Effector memory CD8-positive, alpha-beta T cell (primary cell): ENCODE measurements around the gene KRT6A.

Source experiments
- ATAC-seq: fragments of 150-1000 bp; cut with Tn5 transposase; replicated peaks from 2 replicates; pipeline ENCODE4 v1.10.0; 2021; ENCODE audit warnings: mild to moderate bottlenecking, moderate library complexity
- DNase-seq, 3 experiments: peaks; one replicate each; pipeline ENCODE4 v3.0.0; 2021
- H3K27ac Mint-ChIP-seq, 2 donors: one replicate each; pipeline ENCODE4 v1.8.0; 2022; ENCODE audit warnings: mild to moderate bottlenecking in 2 of 2, mixed read lengths in 2 of 2, moderate library complexity in 2 of 2
- H3K27me3 Mint-ChIP-seq, 2 donors: one replicate each; pipeline ENCODE4 v1.8.0; 2022; ENCODE audit warnings: mixed read lengths in 2 of 2
- H3K36me3 Mint-ChIP-seq: one replicate; pipeline ENCODE4 v1.8.0; 2022; ENCODE audit warnings: mild to moderate bottlenecking, moderate library complexity, mixed read lengths; ENCODE audit not compliant: insufficient read depth
- H3K4me1 Mint-ChIP-seq, 2 donors: one replicate each; pipeline ENCODE4 v1.8.0; 2022; ENCODE audit warnings: low read depth in 2 of 2, mixed read lengths in 2 of 2
- H3K4me3 Mint-ChIP-seq, 2 donors: one replicate each; pipeline ENCODE4 v1.8.0; 2022; ENCODE audit warnings: mild to moderate bottlenecking in 2 of 2, mixed read lengths in 2 of 2, moderate library complexity in 2 of 2
- H3K9me3 Mint-ChIP-seq, 2 donors: one replicate each; pipeline ENCODE4 v1.8.0; 2022; ENCODE audit warnings: mixed read lengths in 2 of 2

Gene KRT6A

DNA sequence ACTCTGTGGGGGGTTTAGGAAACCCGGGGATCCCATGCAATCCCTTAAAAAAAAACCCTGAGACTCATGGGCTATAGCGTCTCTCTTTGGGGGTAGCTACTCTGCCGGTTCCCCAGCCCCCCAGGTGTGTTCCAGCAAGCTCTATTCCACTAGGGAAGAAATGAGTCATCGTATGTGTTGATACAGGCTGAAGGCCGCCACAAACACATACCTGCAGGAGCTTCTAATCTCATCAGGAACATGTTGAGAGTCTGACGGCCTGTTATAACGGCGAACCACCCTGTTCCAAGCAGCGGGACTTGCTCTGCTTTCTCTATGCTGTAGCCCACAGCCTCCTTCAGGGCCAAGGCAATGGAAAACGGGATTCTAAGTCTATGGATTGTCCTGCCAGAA is 28.1 kb upstream of the KRT6A start:
- Mint-ChIP-seq H3K36me3 (no peaks in the 10 kb centered on the region), H3K27ac (peak overlapping the region in 1 of 2 donors; percentile 20), H3K4me1 (peaks cover 4 to 8% of the 10 kb centered on the region in 2 donors), H3K9me3 (no peaks in the 10 kb centered on the region), H3K4me3 (no peak overlapping the region), H3K27me3 (peaks cover 12 to 27% of the 10 kb centered on the region in 2 donors)
- ATAC-seq (no peak), DNase-seq (no peak)

GRCh38 chr12:52519826-52520662 is 27.0 kb upstream of the KRT6A start, which contains the start of gene KRT5:
Gene KRT5 (minus strand): TSS chr12:52520394. CDS start chr12:52520296, 98 bp downstream.
- Mint-ChIP-seq H3K27ac (no peak within 1 kb of the TSS), H3K27me3 (peaks cover 12 to 38% of the 10 kb centered on the region in 2 donors)

DNA sequence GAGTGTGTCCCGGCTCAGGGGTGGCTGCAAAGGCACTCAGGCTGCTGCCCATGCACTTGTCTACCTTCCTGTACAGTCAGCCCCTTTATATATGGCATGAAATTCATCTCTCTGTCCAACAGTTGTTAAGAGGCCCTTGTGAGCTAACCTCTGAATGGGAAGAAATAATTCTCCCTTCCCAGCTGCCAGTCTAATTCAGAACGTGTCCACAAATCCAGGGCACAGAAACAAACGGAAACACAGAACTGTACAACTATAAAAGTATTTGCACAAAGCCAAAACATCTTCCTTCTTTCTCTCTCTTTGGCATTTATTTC is 26.3 kb upstream of the KRT6A start:
- H3K27me3 Mint-ChIP-seq: peaks cover 12 to 45% of the 10 kb centered on the region in 2 donors
- no peak overlapping the region for H3K4me3 Mint-ChIP-seq
- no peaks in the 10 kb centered on the region for H3K36me3 Mint-ChIP-seq
- H3K27ac Mint-ChIP-seq: no peak overlapping the region
- H3K9me3 Mint-ChIP-seq: no peaks in the 10 kb centered on the region
- no peak for ATAC-seq
- no peak for DNase-seq
- H3K4me1 Mint-ChIP-seq: peaks cover 2 to 8% of the 10 kb centered on the region in 2 donors

More at GRCh38 chr12:52519826-52520662, 27.0 kb upstream of the KRT6A start, which contains the start of gene KRT5:
- DNase-seq (no peak), ATAC-seq (no peak)
- Mint-ChIP-seq H3K4me3 (no peak within 1 kb of the TSS), H3K4me1 (peaks cover 2 to 8% of the 10 kb centered on the region in 2 donors), H3K9me3 (no peaks in the 10 kb centered on the region), H3K36me3 (no peaks in the 10 kb centered on the region)

DNA sequence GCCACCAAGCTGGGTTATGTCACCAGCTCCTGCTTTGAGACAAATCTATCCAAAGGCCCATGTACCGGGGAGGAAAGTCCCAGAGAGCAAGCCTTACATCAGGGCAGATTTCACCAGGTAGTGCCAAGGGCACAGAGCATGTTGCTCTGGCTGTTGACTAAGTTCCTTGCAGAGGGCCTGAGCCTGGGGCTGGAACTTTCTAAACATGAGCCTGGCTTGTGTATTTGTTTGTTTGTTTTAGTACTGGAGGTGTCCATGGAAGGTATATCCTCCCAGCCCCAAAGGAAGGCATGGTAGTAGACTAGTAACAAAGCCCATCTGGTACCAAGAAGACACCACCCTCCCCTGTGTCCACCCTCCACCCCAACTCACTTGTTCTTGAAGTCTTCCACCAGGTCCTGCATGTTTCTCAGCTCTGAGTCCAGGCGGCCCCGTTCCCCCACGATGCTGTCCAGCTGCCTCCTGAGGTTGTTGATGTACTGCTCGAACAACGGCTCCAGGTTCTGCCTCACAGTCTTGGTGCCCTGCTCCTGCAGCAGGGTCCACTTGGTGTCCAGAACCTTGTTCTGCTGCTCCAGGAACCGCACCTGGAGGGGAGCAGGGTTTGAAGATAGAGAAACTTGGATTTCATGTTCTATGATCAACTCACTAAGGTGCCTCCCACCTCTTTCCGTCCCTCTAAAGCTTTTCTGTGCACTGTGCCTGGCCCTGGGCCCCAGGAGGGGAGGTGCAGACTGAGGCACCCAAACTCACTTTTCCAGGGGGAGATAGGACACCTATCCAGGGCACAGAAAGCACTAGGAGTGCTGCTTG is 25.7 kb upstream of the KRT6A start:
- DNase-seq: no peak
- no peaks in the 10 kb centered on the region for H3K9me3 Mint-ChIP-seq
- H3K27ac Mint-ChIP-seq: peak overlapping the region in 1 of 2 donors; percentile 22
- peaks cover 12 to 48% of the 10 kb centered on the region in 2 donors for H3K27me3 Mint-ChIP-seq
- no peak for ATAC-seq
- no peak overlapping the region for H3K4me3 Mint-ChIP-seq
- H3K4me1 Mint-ChIP-seq: peaks cover 2 to 8% of the 10 kb centered on the region in 2 donors
- H3K36me3 Mint-ChIP-seq: no peaks in the 10 kb centered on the region

DNA sequence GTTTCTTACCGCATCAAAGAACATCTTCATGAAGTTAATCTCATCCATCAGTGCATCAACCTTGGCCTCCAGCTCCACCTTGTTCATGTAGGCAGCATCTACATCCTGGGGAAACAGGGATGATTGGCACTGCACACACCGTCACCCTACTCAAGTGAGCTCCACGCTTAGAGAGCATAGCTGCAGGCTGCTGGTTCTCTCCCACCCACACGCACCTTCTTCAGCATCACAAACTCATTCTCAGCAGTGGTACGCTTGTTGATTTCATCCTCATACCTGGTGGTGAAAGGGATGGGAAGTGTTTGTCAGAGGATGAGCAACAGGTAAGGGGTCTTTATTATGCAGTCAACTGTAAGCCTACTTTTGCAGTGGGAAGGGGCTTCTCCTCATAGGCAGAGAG is 24.8 kb upstream of the KRT6A start:
- Mint-ChIP-seq H3K9me3 (no peaks in the 10 kb centered on the region), H3K27ac (no peak overlapping the region), H3K4me1 (peaks cover 2 to 8% of the 10 kb centered on the region in 2 donors), H3K27me3 (peaks cover 12 to 44% of the 10 kb centered on the region in 2 donors), H3K36me3 (no peaks in the 10 kb centered on the region), H3K4me3 (no peak overlapping the region)
- ATAC-seq (no peak), DNase-seq (no peak)

- DNase-seq: no peak
- no peak overlapping the region for H3K27ac Mint-ChIP-seq
- no peak for ATAC-seq
- H3K9me3 Mint-ChIP-seq: no peaks in the 10 kb centered on the region
- H3K4me1 Mint-ChIP-seq: peaks cover 2 to 8% of the 10 kb centered on the region in 2 donors
- H3K4me3 Mint-ChIP-seq: no peak overlapping the region
- H3K36me3 Mint-ChIP-seq: no peaks in the 10 kb centered on the region
- H3K27me3 Mint-ChIP-seq: peaks cover 9 to 43% of the 10 kb centered on the region in 2 donors
These were observed 24.2 kb upstream of the KRT6A start for GRCh38 chr12:52517005-52517835.

DNA sequence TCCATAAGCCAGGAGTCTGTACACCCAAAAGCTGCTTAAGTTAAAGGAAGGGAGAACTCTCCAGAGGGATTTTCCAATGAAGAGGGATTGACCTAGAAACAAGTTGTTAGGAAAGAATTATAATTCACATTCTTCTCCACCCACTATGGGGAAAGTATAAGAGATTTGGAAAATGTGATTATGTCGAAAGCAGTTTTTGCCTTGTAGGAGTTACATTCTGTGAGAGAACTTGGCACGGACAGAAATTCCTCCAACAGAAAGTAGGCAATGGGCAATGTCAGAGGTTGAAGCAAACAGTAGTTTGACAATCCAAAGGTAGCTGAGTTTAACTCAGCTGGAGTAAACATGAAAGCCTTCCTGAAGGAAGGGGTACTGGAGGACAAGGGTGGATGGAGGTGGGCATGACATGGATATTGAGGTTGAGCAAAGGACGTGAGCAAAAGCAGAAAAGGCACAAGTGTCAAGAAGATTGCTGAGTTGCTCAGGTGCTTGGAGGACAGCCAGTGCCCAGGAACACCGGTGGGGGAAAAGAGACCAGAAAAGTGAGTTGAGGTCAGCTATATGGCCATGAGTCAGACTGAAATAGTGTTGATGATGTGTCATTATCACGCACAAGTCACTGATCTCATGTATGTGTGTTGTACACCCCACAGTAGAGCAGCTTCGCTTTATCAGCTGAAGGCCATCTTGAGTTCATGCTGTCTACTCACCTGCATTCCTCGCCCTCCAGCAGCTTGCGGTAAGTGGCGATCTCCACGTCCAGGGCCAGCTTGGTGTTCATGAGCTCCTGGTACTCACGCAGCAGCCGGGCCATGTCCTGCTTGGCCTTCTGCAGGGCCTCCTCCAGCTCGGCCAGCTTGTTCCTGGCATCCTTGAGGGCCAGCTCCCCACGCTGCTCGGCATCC is 23.1 kb upstream of the KRT6A start:
- ATAC-seq (no peak), DNase-seq (no peak)
- Mint-ChIP-seq H3K27me3 (peaks cover 0 to 42% of the 10 kb centered on the region in 2 donors), H3K4me1 (peaks cover 0 to 1% of the 10 kb centered on the region in 2 donors), H3K9me3 (no peaks in the 10 kb centered on the region), H3K36me3 (no peaks in the 10 kb centered on the region), H3K4me3 (no peak overlapping the region), H3K27ac (no peak overlapping the region)

GRCh38 chr12:52515319-52515646 is 22.2 kb upstream of the KRT6A start:
- Mint-ChIP-seq H3K9me3 (no peaks in the 10 kb centered on the region), H3K4me1 (no peaks in the 10 kb centered on the region), H3K27ac (no peak overlapping the region), H3K27me3 (peaks cover 0 to 45% of the 10 kb centered on the region in 2 donors), H3K4me3 (no peak overlapping the region), H3K36me3 (no peaks in the 10 kb centered on the region)
- ATAC-seq: no peak
- no peak for DNase-seq

- H3K4me3 Mint-ChIP-seq: no peak overlapping the region
- ATAC-seq: no peak
- H3K27me3 Mint-ChIP-seq: peaks cover 0 to 51% of the 10 kb centered on the region in 2 donors
- no peak overlapping the region for H3K27ac Mint-ChIP-seq
- H3K9me3 Mint-ChIP-seq: no peaks in the 10 kb centered on the region
- H3K36me3 Mint-ChIP-seq: no peaks in the 10 kb centered on the region
- no peak for DNase-seq
- no peaks in the 10 kb centered on the region for H3K4me1 Mint-ChIP-seq
These were observed 21.6 kb upstream of the KRT6A start for GRCh38 chr12:52514471-52515318.

GRCh38 chr12:52513736-52514135 is 20.7 kb upstream of the KRT6A start:
- H3K36me3 Mint-ChIP-seq: no peaks in the 10 kb centered on the region
- H3K27ac Mint-ChIP-seq: no peak overlapping the region
- no peaks in the 10 kb centered on the region for H3K9me3 Mint-ChIP-seq
- ATAC-seq: no peak
- peaks cover 0 to 55% of the 10 kb centered on the region in 2 donors for H3K27me3 Mint-ChIP-seq
- no peak overlapping the region for H3K4me3 Mint-ChIP-seq
- no peaks in the 10 kb centered on the region for H3K4me1 Mint-ChIP-seq
- DNase-seq: no peak

DNA sequence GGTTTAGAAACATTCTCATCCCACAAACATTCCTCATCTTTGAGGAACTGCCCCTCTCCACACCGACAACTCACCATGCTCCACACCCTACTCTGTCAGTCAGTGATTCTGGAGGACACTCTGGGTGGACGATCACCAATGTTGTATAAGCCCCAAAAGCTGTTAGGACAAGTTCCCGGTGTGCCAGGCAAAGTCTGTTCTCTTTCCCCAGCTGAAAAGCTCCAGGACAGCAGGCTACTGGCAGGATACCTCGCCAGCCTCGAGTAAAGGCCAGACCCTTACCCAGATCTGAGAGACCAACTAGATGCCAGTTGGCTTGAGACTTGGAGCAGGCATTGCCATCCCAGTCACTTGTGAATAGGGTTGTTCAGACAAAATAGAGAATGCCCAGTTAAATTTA is 15.2 kb upstream of the KRT6A start:
- Mint-ChIP-seq H3K27me3 (peaks cover 19 to 60% of the 10 kb centered on the region in 2 donors), H3K36me3 (no peaks in the 10 kb centered on the region), H3K27ac (peak overlapping the region in 1 of 2 donors; percentile 48), H3K4me1 (peaks cover 3 to 8% of the 10 kb centered on the region in 2 donors), H3K9me3 (no peaks in the 10 kb centered on the region), H3K4me3 (no peak overlapping the region)
- ATAC-seq: no peak
- no peak for DNase-seq
